HG03139 (cell line): ENCODE measurements around the gene PDE8B.

ENCODE experiments used
- ATAC-seq: cut with Tn5 transposase; IDR thresholded peaks from one replicate; pipeline ENCODE4 v1.9.1; 2021; ENCODE audit not compliant: unreplicated experiment

Gene PDE8B

GRCh38 chr5:77189421-77189820 is 21.1 kb upstream of the PDE8B start:
- no peak for ATAC-seq

GRCh38 chr5:77192441-77193050 is 17.9 kb upstream of the PDE8B start:
- no peak for ATAC-seq

- no peak for ATAC-seq
Measured at GRCh38 chr5:77194762-77195161, 15.7 kb upstream of the PDE8B start.

GRCh38 chr5:77197840-77198554 is 12.5 kb upstream of the PDE8B start:
- no peak for ATAC-seq

- no peak for ATAC-seq
Measured at GRCh38 chr5:77200663-77201062, 9.8 kb upstream of the PDE8B start.

- no peak for ATAC-seq
Measured at GRCh38 chr5:77202145-77202544, 8.3 kb upstream of the PDE8B start.

GRCh38 chr5:77204967-77205366 is 5.5 kb upstream of the PDE8B start:
- ATAC-seq = no peak

GRCh38 chr5:77208507-77209163 is 1.8 kb upstream of the PDE8B start:
- ATAC-seq = no peak

GRCh38 chr5:77209495-77210090 is 887 bp upstream of the PDE8B start:
- no peak for ATAC-seq

- no peak for ATAC-seq
Measured at GRCh38 chr5:77210964-77211690, 647 bp downstream of the PDE8B start.

- no peak for ATAC-seq
Measured at GRCh38 chr5:77211691-77212047, 1.2 kb downstream of the PDE8B start.

GRCh38 chr5:77213601-77214000 is 3.1 kb downstream of the PDE8B start:
- no peak for ATAC-seq

GRCh38 chr5:77214151-77214550 is 3.7 kb downstream of the PDE8B start:
- ATAC-seq = no peak

- no peak for ATAC-seq
Measured at GRCh38 chr5:77218263-77218662, 7.8 kb downstream of the PDE8B start.

GRCh38 chr5:77221115-77221514 is 10.6 kb downstream of the PDE8B start:
- no peak for ATAC-seq

GRCh38 chr5:77222722-77223121 is 12.2 kb downstream of the PDE8B start:
- ATAC-seq = no peak

- ATAC-seq = no peak
Measured at GRCh38 chr5:77223653-77224052, 13.2 kb downstream of the PDE8B start.

GRCh38 chr5:77224672-77225355 is 14.3 kb downstream of the PDE8B start:
- ATAC-seq = no peak

- ATAC-seq = no peak
Measured at GRCh38 chr5:77225531-77225930, 15.1 kb downstream of the PDE8B start.

GRCh38 chr5:77229887-77230286 is 19.4 kb downstream of the PDE8B start:
- no peak for ATAC-seq
